ENCODE measurements around the gene PPM1J.

The PPM1J gene

DNA sequence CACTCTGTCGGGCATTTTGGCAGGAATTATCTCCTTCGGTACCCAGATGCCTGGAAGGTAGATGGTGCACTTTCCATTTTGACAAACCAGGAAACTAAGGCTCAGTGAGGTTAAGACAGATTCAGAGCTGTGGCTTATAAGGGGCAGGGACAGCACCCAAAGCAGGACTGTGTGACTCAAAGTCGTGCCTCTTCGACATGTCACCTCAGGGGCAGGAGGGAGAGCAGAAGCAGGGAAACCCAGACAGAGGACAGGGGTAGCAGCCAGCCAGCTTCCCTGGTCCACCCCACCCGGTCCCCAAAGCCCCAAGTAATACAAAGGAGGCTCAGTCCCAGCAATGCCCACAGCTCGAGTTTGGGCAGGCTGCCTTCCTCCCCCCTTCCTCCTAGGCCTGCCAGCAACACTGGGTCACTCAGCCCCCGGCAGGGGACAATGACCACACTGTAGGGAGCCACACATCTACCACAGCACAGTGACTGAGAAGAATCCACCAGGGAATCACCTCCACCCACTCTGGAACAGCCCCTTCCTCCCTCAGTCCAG, 10.7 kb downstream of the PPM1J start:
- DNase-seq, result no peak

DNA sequence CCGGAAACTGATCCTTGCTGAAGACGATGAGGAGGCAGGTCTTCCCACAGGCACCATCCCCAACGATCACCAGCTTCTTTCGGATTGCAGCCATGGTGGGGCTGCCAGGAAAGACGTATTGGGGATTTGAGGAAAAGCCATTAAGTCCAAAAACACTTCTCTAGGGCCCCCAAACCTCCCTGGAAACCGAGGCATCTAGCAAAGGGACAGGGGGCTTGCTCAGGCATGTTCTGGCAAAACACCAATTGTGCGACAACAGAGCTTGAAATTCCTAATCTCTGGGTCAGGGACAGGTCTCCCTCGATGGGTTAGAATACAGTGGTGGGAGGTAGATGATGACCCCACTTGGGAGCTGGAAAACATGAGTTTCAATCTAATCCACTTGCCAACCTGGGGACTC, 11.4 kb downstream of the PPM1J start:
- DNase-seq, result no peak

DNA sequence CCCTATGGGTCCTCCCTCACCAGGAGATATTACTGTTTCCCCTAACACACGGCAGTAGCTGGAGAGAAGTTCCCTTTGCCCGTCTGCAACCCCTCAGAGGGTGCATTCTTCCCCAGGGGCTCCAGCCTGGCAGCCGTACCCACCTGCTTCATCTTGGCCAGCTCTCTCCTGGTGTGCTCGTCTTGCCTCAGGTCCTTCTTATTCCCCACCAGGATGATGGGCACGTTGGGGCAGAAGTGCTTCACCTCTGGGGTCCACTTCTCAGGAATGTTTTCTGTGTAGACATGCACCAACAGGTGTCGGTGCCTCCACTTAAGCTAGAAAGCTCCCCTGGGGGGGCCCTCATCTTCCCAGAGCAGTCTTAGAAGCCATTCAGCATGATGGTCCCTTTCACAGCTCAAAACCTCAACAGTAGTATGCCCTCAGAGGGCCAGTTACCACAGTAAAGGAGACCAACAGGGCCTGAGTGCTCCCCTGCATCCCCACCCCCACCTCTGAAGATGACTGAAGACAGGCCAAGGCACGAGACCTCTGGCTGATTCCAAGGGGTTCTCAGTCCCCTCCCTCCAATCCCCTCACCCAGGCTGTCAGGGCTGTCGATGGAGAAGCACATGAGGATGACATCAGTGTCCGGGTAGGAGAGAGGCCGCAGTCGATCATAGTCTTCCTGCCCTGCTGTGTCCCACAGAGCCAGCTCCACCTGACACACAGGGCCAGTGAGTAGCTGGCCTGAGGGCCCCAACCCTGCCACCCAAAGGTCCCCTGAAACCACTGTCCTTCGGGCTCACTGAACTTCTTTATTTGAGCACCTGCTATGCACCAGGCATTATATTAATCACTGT, 12.5 kb downstream of the PPM1J start:
- DNase-seq, result no peak

DNA sequence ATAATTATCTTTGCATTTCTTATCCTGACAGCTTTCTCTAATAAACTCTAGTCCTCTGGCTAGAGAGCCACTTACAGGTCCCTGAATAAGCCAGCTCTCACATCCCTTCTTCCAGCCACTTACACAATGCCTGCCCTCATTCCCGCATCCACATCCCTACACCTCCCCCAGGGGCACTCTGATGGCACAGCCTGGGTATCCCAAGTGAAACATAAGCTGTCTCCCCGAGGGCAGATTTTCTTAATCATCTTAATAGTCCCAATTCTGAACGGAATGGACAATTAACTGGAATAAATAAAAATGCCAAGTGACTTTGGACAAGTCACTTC, 13.1 kb downstream of the PPM1J start:
- no peak for DNase-seq

DNA sequence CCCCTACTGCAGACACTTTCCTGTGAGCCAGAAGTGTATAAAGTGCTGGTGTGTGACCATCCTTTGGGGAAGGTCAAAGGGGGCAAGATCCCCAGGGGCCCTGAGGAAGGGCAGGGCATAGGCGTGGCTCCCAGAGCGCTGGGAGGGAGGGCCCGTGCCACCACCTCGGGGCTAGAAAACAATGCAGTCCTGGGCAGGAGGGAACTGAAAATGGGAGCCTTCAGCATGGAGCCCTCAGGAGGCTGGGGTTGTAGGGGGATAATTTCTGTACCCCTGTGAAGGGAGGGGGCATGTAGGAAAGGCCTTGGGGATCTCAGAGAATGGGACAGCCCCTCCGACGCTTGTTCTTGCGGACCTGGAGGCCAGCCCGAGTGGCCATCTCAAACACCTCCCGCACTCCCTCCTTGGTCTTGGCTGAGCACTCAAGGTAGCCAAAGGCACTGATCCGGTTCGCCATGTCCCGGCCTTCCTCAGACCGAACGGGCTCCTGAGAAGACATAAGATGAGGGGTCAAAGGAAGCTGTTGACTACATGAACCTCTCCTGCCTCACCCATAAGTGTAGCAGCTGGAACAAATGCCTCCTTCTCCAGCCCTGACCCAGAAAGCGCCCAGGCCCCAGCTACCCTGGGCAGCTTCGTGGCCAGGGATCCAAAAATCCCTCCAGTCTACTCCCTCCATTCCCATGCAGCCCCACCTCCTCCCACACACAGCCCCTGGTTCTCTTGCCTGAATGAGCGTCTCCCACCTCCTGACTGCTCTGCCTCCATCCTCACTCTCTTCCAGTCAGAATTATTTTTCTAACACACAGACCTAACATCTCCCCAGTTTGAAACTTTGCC, 13.7 kb downstream of the PPM1J start:
- DNase-seq, result no peak

DNA sequence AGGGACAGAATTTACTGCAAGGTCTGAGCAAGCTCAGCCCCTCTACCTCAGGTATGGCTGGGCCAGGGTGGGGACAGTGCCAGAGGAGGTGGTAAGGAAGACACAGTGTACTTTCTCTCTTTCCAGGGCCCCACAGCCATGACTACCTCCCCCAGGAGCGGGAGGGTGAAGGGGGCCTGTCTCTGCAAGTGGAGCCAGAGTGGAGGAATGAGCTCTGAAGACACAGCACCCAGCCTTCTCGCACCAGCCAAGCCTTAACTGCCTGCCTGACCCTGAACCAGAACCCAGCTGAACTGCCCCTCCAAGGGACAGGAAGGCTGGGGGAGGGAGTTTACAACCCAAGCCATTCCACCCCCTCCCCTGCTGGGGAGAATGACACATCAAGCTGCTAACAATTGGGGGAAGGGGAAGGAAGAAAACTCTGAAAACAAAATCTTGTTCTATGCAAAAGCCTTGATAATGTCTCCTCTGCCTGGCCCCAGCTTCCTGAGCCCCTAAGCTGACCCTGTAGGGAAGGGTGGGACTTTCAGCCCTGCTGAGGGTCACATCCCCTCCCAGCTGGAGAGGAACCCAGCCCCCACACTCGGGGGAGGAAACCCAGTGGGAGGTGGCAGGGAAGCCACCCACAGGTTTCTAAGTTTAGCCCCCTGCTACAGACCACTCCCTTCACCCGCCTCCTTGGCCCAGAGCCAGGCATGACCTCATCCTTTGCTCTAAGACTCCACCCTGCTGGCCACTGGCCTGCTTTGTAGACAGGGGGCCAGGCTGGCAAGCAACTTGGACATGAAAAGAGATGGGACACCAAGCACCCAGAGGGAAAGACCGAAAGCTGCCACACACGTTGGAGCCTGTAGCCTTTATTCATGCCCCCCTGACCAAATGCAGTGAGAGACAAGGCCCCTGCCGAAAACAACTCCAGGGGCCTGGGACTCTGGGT, 14.6 kb downstream of the PPM1J start:
- peak; percentile 79 for DNase-seq

DNA sequence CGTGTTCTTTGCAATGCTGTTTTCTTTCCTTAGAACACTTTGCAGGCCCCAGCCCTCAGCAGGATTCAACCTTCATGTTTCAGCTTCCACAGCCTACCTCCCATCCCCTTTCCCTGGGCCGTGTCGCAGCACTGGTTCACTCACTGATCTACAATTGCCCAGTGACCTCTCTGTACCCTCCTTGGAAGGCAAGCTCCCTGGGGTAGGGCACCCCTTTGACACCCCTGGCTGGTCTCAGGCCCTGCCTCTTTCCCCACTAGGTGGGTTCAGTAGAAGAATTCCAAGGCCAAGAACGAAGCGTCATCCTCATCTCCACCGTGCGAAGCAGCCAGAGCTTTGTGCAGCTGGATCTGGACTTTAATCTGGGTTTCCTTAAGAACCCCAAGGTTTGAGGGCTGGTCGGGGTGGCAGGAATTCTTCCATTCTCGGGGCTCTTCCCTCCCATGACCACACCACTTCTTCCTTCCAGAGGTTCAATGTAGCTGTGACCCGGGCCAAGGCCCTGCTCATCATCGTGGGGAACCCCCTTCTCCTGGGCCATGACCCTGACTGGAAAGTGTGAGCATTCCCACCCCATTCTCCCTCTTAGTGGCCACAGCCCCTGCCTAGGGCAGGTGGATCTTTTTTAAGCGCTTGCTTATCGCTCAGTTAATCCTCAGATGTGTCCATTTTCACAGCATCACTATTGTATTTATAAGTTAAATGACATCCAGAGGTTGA, 15.5 kb downstream of the PPM1J start:
- DNase-seq, result no peak

DNA sequence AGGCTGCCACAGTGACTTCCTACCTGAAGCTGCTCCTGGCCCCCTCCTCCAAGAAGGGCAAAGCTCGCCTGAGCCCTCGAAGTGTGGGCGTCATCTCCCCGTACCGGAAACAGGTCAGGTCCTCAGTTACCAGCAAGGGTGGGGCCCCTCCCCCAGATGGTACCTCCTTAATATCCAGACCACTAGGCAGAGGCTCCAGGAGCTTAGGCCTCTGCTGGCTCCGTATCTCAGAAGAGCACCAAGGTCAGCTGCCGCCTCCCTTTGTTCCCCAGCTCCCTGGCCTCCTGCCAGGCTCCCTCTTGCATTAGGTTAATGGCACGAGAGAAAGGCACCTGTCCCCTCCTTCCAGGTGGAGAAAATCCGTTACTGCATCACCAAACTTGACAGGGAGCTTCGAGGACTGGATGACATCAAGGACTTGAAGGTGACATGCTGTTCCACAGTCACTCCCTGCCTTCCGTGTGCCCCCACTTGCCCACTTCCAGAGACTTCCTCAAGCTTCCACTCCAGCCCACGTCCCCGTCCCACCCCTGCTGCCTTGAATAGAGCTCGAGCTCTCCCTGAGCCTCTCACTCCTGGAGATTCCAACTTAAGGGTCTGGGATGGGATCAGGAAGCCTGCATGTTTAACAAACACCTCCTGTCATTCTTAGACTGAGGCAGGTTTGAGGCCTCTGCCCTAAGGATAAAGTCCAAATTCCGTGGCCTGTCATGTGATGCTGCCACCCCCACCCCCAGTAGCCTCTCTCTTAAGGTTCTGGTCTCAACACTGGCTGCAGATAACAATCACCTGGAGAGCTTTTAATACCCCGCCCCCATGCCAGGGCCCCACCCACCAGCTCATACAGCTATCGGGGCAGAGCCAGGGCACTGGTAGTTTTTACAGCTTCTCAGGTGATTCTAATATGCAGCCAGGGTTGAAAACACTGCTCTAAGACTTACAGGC, 16.5 kb downstream of the PPM1J start:
- peak; percentile 22 for DNase-seq

DNA sequence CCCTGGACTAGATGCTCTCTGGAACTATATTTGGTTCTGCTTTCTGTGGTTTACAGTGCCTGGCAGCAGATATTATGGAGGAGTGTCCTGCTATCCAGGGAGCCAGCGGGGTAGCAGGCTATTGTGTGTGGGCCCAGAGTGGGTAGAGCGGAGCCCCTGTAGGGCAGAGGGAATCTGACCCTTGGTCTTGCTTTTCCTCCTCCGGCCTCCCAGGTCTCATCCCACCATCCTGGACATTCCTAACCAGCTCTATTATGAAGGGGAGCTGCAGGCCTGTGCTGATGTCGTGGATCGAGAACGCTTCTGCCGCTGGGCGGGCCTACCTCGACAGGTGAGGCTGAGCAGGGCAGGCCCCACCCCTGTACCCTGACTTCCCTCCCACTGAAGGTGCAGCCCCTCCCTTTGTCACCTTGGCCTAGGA, 17.3 kb downstream of the PPM1J start:
- DNase-seq, result no peak

DNA sequence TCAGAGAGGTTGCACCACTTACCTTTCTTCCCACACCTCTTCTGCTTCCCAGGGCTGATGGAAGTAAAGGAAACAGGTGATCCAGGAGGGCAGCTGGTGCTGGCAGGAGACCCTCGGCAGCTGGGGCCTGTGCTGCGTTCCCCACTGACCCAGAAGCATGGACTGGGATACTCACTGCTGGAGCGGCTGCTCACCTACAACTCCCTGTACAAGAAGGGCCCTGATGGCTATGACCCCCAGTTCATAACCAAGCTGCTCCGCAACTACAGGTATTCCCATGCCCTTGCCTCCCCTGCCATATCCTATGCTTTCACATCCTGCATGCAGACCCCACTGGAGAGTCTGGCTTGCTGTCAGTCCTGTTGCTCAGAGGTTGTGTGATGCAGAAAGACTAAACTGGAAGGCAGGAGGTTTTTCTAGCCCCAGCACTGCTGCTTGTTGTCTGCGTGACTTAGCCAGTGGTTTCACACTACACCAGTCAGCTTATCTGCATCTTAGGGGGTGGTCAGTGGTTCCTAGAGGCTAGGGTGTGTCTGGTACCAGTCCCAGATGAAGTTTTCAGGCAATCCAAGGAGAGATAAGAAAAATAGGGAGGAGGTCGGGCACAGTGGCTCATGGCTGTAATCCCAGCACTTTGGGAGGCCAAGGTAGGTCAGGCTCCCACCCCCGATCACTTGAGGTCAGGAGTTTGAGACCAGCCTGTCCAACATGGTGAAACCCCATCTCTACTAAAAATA, 18.4 kb downstream of the PPM1J start:
- DNase-seq, result no peak

DNA sequence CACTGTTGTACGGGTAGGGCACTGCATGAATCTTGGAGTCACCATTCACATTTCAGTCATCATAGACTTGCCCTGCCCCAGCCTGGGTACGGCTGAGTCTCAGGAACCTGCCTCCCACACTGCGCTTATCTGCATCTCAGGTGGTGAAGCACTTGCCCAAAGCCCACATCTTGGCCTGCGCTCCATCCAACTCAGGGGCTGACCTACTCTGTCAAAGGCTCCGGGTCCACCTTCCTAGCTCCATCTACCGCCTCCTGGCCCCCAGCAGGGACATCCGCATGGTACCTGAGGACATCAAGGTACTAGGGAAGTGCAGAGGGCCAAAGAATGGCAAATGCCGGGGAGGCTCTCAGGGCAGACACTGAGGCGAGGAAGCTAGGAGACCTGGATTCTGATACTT, 19.9 kb downstream of the PPM1J start:
- DNase-seq, result no peak

DNA sequence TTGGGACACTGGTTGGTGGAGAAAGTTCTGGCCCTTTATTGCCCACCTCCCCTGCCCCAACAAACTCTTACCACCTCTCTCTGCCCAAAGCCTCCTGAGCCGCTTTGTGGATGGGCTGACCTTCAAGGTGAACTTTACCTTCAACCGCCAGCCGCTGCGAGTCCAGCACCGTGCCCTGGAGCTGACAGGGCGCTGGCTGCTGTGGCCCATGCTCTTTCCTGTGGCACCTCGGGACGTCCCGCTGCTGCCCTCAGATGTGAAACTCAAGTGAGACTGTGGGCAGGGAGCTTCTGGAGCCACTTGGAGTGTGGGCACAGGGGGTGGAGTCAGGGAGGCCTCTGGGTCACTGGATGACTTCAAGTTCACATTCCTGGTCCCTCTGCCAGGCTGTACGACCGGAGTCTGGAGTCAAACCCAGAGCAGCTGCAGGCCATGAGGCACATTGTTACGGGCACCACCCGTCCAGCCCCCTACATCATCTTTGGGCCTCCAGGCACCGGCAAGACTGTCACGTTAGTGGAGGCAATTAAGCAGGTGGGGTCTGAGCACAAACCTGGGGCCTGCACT, 20.7 kb downstream of the PPM1J start:
- DNase-seq, result no peak

DNA sequence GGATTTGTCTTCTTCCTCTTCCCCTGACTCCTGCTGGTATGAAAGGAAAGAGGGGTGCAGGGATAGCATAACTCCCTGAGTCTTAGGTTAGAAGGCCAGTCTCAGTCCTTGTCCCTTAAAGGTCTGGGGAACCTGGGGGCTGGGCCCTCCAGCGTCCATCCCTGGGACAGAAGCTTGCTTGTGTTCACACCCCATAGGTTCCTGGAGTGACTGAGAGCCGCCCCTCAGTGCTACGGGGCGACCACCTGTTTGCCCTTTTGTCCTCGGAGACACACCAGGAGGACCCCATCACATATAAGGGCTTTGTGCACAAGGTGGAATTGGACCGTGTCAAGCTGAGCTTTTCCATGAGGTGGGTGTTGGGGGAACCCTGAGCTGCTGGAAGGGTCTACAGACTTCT, 21.3 kb downstream of the PPM1J start:
- DNase-seq, result no peak

DNA sequence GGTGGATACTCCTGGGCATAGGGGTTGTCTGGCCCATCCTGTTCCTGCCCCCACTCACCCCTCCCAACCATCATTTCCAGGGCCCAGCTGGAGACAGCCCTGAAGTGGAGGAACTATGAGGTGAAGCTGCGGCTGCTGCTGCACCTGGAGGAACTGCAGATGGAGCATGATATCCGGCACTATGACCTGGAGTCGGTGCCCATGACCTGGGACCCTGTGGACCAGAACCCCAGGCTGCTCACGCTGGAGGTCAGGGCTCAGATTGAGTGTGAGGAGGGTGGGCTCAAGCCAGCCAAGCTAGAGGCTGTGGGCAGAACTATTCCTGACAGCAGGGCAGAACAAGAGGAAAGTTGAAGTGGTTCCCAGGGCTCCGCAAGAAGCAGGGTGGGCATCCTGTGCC, 22.5 kb downstream of the PPM1J start:
- DNase-seq, result no peak

DNA sequence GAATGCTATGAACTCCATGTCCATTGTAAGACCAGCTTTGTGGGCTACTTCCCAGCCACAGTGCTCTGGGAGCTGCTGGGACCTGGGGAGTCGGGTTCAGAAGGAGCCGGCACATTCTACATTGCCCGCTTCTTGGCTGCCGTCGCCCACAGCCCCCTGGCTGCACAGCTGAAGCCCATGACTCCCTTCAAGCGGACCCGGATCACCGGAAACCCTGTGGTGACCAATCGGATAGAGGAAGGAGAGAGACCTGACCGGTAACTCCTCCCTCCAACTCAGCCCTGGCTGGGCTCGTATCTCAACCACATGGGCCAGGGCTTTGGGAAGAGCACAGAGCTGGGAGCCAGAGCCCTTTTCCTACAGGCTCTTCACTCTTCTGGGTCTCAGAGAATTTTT, 25.3 kb downstream of the PPM1J start:
- no peak for DNase-seq

DNA sequence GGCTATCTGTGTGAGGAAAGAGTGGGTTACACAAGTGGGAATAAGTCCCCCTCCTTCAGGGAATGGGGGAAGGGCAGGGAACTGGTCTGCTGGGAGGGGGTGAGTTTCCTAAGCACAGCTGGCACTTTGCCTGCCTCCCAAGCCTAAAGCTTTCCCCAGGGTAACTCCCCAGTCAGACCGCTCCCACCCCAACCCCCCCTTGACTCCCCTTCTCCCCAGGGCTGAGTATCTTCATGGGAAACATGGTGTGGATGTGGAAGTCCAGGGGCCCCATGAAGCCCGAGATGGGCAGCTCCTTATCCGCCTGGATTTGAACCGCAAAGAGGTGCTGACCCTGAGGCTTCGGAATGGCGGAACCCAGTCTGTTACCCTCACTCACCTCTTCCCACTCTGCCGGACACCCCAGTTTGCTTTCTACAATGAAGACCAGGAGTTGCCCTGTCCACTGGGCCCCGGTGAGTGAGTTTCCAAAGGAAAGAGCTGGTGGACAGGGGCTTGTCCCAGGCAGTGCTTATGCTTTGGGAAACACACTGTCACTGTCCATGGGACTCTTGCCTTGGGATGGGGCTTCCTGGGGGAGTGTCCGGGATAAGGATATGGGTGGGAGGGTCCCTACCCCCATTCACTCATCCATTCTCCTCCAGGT, 25.8 kb downstream of the PPM1J start:
- no peak for DNase-seq

DNA sequence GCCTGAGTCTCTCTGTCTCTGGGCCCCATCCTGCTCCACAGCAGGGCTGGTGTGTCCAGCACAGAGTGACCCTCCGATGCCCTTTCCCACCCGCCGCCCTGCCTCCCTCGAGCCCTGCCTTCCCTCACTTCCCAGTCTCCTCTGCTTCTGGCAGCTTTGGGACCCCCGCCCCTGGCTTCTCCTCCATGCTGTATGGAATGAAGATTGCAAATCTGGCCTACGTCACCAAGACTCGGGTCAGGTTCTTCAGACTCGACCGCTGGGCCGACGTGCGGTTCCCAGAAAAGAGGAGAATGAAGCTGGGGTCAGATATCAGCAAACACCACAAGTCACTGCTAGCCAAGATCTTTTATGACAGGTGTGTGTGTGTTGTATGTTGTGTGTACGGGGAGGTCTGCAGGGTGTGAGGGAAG, 26.3 kb downstream of the PPM1J start:
- no peak for DNase-seq

DNA sequence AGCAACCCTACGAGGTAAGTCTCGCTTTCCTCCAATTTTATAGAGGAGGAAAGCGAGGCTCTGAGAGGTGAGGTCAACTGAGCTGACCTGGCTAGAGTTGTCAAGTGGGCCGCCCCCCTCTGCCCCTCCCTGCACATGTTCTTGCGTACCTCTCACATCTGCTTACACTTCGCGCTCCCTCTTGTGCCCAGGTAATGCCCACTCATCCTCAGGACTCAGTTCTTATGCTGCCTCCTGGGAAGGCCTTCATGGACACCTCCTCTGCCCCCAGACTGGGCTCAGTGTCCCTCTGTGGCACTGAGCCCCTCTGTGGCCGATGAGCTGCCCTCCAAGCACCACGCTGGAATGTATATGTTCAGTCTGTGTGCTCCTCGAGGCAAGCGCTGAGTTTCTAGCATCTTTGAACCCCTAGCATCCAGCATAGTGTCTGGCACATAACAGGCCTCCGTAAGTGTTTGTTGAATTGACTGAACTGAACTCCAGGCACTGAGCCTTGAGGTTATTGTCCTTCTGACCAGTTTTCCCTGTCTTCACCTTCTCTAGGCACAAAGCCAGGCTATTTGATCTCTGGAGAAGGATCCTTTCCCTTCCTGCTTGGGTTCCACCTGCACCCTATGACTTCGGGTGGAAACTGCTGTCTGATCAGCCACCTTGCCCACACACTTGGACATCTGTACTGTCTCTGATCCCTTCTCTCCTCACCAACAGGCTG, 27.2 kb downstream of the PPM1J start:
- DNase-seq, result no peak

DNA sequence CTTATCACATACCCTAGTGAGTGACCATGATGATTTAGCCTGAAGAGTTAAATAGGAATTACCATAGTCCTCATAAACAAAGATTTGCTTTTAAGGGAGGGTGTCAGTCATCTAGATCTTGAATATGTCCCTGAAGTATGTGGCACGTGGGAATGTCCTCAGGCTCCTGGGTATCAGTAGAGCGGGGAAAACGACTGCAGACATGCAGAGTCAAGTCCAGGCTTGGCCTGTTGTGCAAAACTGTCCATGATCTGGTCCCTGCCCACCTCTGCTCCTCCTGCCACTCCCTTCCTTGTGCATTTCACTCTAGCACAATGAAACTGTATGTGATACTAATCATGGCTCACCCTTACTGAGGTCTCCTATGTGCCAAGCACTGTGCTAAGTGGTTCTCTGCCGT, 27.8 kb downstream of the PPM1J start:
- no peak for DNase-seq

All from NCI-H1694 treated with DMSO at 0.1 percent for 48 hours (cell line).